ENCODE data around the gene TRMT10B. TPM values are rescaled to one million over a fixed set of nuclear protein-coding genes. Genes with fewer than 3 reads are reported as not detected.
A peak's percentile ranks its signal among the peaks of the same experiment; 100 is the strongest.

TRMT10B gene
- total and polyA plus RNA-seq, 2 of the 13 experiments (the other 11 are each of a cell fraction or from before 2014, with no cell fraction given), result 3.1 to 3.9 TPM

GRCh38 chr9:37784616-37785483, 31.2 kb downstream of the TRMT10B start, which contains the start of gene EXOSC3 (continued):
- peak; percentile 95 for TF ChIP-seq KDM5A (IDR thresholded peaks at IDR 0.05; ENCODE audit: borderline replicate concordance, low read length)
- no peak for TF ChIP-seq ZNF10 (CRISPR knock-in tag; IDR thresholded peaks at IDR 0.05; ENCODE audit: borderline replicate concordance, low read depth)
- no peak for TF ChIP-seq PHB2 (IDR thresholded peaks at IDR 0.05; ENCODE audit: partially characterized antibody)
- TF ChIP-seq TEAD3 (CRISPR knock-in tag; optimal IDR thresholded peaks at IDR 0.05; ENCODE audit: borderline replicate concordance), result peak; percentile 48
- no peak for TF ChIP-seq ZNF513 (CRISPR knock-in tag; conservative IDR thresholded peaks at IDR 0.05)
- peak; percentile 50 for TF ChIP-seq NCOA2 (CRISPR knock-in tag; IDR thresholded peaks at IDR 0.05)
- TF ChIP-seq SUZ12 (IDR thresholded peaks at IDR 0.05; ENCODE audit: low read depth, low read length), result no peak
- no peak for TF ChIP-seq BHLHE40 (IDR thresholded peaks at IDR 0.05; ENCODE audit: low read length)
- TF ChIP-seq CC2D1A (CRISPR knock-in tag; IDR thresholded peaks at IDR 0.05), result no peak
- peak; percentile 60; the same call in 1 of the 2 replicates for TF ChIP-seq HBP1 (CRISPR knock-in tag; IDR thresholded peaks at IDR 0.05; ENCODE audit: low read depth)
- TF ChIP-seq GATA4 (IDR thresholded peaks at IDR 0.05; ENCODE audit: borderline replicate concordance, low read depth), result 0 out of 2 replicates have a peak, but pooled peaks have one; percentile 39
- no peak; the same call in 1 of the 2 replicates for TF ChIP-seq MAF1 (CRISPR knock-in tag; IDR thresholded peaks at IDR 0.05; ENCODE audit: borderline replicate concordance)
- TF ChIP-seq ZMYM4 (CRISPR knock-in tag; IDR thresholded peaks at IDR 0.05), result peak; percentile 78
- TF ChIP-seq ZBTB4 (CRISPR knock-in tag; IDR thresholded peaks at IDR 0.05; ENCODE audit: borderline replicate concordance), result peak; percentile 92
- no peak for TF ChIP-seq NCOR1 (IDR thresholded peaks at IDR 0.05; ENCODE audit: borderline replicate concordance, low read length)
- no peak for TF ChIP-seq PRPF4 (IDR thresholded peaks at IDR 0.05; ENCODE audit: low read depth, low read length, poor library complexity, severe bottlenecking)
- no peak for TF ChIP-seq ZBTB14 (CRISPR knock-in tag; IDR thresholded peaks at IDR 0.05)
- TF ChIP-seq TERF1 (CRISPR knock-in tag; IDR thresholded peaks at IDR 0.05), result no peak
